A375 (cell line): ENCODE data around the gene ASCL2. TPM values are rescaled to one million over a fixed set of nuclear protein-coding genes. Genes with fewer than 3 reads are reported as not detected.

ENCODE experiments used
- total RNA-seq: library from RNA; depleted of rRNA; stranded (reverse); fragments of >200 nt; shearing (Covaris generic); gene quantifications from 2 replicates; pipeline ENCODE4 v1.2.3, GENCODE V29; 2014; rRNA removed

Gene ASCL2, protein sequence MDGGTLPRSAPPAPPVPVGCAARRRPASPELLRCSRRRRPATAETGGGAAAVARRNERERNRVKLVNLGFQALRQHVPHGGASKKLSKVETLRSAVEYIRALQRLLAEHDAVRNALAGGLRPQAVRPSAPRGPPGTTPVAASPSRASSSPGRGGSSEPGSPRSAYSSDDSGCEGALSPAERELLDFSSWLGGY
- total RNA-seq = not detected in 2 replicates

GRCh38 chr11:2270322-2271076 is at the start of gene ASCL2:
ASCL2 (minus strand) TSS chr11:2270588; CDS start chr11:2270332, 256 bp downstream.

GRCh38 chr11:2301631-2302305 is 31.4 kb upstream of the ASCL2 start, which contains the start of the genes C11orf21 and TSPAN32:
C11orf21 (minus strand) TSS chr11:2301918; CDS start chr11:2301808, 110 bp downstream.
TSPAN32 (plus strand) TSS chr11:2302013; CDS start chr11:2302150, 137 bp downstream.

Other genes with a start within 250 kb of the ASCL2 start
- gene IGF2, start 131.2 kb downstream of the ASCL2 start, total RNA-seq = not detected in 2 replicates
- gene INS, start 109.4 kb downstream of the ASCL2 start, total RNA-seq = not detected in 2 replicates
- gene TH, start 98.8 kb downstream of the ASCL2 start, total RNA-seq = not detected in 2 replicates
- not detected in 2 replicates for gene C11orf21, start 31.3 kb upstream of the ASCL2 start, total RNA-seq
- 0.90 TPM in 1 of 2 replicates, not detected in the other for gene TSPAN32, start 31.4 kb upstream of the ASCL2 start, total RNA-seq
- 81.7 and 83.2 TPM in 2 replicates for gene CD81, start 106.7 kb upstream of the ASCL2 start, total RNA-seq
- gene TSSC4, start 130.2 kb upstream of the ASCL2 start, total RNA-seq = 56.0 and 64.3 TPM in 2 replicates
- gene TRPM5, start 173.9 kb upstream of the ASCL2 start, total RNA-seq = not detected in 2 replicates
- gene KCNQ1, start 174.4 kb upstream of the ASCL2 start, total RNA-seq = 0.08 TPM in 1 of 2 replicates, not detected in the other